GM23248 (cell line): Measurements from ENCODE around the gene HOXC9.

Experiments
- EZH2 ChIP-seq: fragments of 200-600 bp; sonication (generic); IDR thresholded peaks from 2 replicates; pipeline ENCODE4 v1.6.1; 2018; ENCODE audit warnings: antibody characterized with exemption, mild to moderate bottlenecking; ENCODE audit not compliant: insufficient read depth, poor library complexity, severe bottlenecking
- EZH2phosphoT487 ChIP-seq: fragments of 200-600 bp; sonication (generic); IDR thresholded peaks from 2 replicates; pipeline ENCODE4 v1.6.1; 2018; ENCODE audit warnings: antibody characterized with exemption, moderate library complexity, mild to moderate bottlenecking, low read depth; ENCODE audit not compliant: insufficient read depth

GRCh38 chr12:54001283-54002187, 1.6 kb downstream of the HOXC9 start:
- TF ChIP-seq EZH2 (no peak), EZH2phosphoT487 (no peak)
